SK-N-SH (cell line): ENCODE results near the gene PRL. TPM values are rescaled to one million over a fixed set of nuclear protein-coding genes. Genes with fewer than 3 reads are reported as not detected.

Source experiments
- CTCF ChIA-PET: fragments of 300-600, 350-600 bp; formaldehyde crosslinking; extraction: SDS; loops from one replicate; lab custom pipeline; 2021; lab: Yijun Ruan, JAX
- POLR2A ChIA-PET: fragments of 350-600 bp; sonication (Branson Sonifier 250); formaldehyde crosslinking; extraction: SDS; loops from one replicate; lab custom pipeline; 2020; ENCODE audit warnings: antibody characterized with exemption, inconsistent platforms; lab: Yijun Ruan, JAX
- DNase-seq: peaks from one replicate; pipeline ENCODE4 v3.0.0; 2012
- H2AFZ ChIP-seq: fragments of 200-600 bp; sonication (generic); 2 replicates; pipeline ENCODE4 v1.8.1; 2016; ENCODE audit warnings: antibody characterized with exemption, mild to moderate bottlenecking, low read depth
- H3F3A ChIP-seq: fragments of 200-600 bp; sonication (generic); replicated peaks from 2 replicates; pipeline ENCODE3; 2016; ENCODE audit warnings: antibody characterized with exemption, mild to moderate bottlenecking; ENCODE audit not compliant: insufficient read depth
- H3K27ac ChIP-seq, 2 experiments: fragments of 200-500 bp in 1 of 2; fragments of 200-600 bp in 1 of 2; sonication (Bioruptor generic) in 1 of 2; sonication (generic), shearing (Covaris generic) in 1 of 2; 2 replicates each; pipeline versions ENCODE4 v1.5.1 to v1.6.1; 2014 to 2016; ENCODE audit warnings: low read depth in 2 of 2, inconsistent platforms in 1 of 2, low read length in 1 of 2, mild to moderate bottlenecking in 1 of 2, mixed read lengths in 1 of 2
- H3K27me3 ChIP-seq: fragments of 200-600 bp; sonication (generic), shearing (Covaris generic); 2 replicates; pipeline ENCODE4 v1.6.1; 2016; ENCODE audit warnings: mixed run types; ENCODE audit not compliant: insufficient read depth
- H3K36me3 ChIP-seq, 2 experiments: fragments of 200-500 bp in 1 of 2; fragments of 200-600 bp in 1 of 2; sonication (Bioruptor generic) in 1 of 2; sonication (generic) in 1 of 2; replicated peaks in 1 of 2; 2 replicates each; pipeline versions ENCODE3 to v1.5.1; 2014 to 2016; ENCODE audit warnings: low read length in 1 of 2, mild to moderate bottlenecking in 1 of 2; ENCODE audit not compliant: insufficient read depth in 2 of 2, control insufficient read depth in 1 of 2
- H3K4me1 ChIP-seq, 2 experiments: fragments of 200-500 bp in 1 of 2; fragments of 200-600 bp in 1 of 2; sonication (Bioruptor generic) in 1 of 2; sonication (generic), shearing (Covaris generic) in 1 of 2; 2 replicates each; pipeline versions ENCODE4 v1.5.1 to v1.6.1; 2014 to 2016; ENCODE audit warnings: low read depth in 1 of 2, low read length in 1 of 2, mixed run types in 1 of 2; ENCODE audit not compliant: insufficient read depth in 2 of 2, control insufficient read depth in 1 of 2
- H3K4me2 ChIP-seq: fragments of 200-600 bp; sonication (generic), shearing (Covaris generic); 2 replicates; pipeline ENCODE4 v1.6.1; 2017; ENCODE audit warnings: mixed run types
- H3K4me3 ChIP-seq, 2 experiments: fragments of 200-500 bp in 1 of 2; fragments of 200-600 bp in 1 of 2; sonication (Bioruptor generic) in 1 of 2; sonication (generic), shearing (Covaris generic) in 1 of 2; 2 replicates each; pipeline versions ENCODE4 v1.5.1 to v1.8.1; 2014 to 2016; ENCODE audit warnings: low read depth in 2 of 2, inconsistent platforms in 1 of 2, low read length in 1 of 2, mild to moderate bottlenecking in 1 of 2, mixed read lengths in 1 of 2, moderate library complexity in 1 of 2
- H3K79me2 ChIP-seq: fragments of 200-600 bp; sonication (generic); 2 replicates; pipeline ENCODE4 v1.8.1; 2017; ENCODE audit warnings: mild to moderate bottlenecking; ENCODE audit not compliant: insufficient read depth
- H3K9ac ChIP-seq: fragments of 200-600 bp; sonication (generic); 2 replicates; pipeline ENCODE4 v1.6.1; 2017; ENCODE audit warnings: mixed run types
- H3K9me2 ChIP-seq: fragments of 200-600 bp; sonication (generic); 2 replicates; pipeline ENCODE4 v1.6.1; 2017; ENCODE audit warnings: mixed run types
- H3K9me3 ChIP-seq: fragments of 200-600 bp; sonication (generic); 2 replicates; pipeline ENCODE4 v1.6.1; 2017; ENCODE audit warnings: mixed run types, mild to moderate bottlenecking, moderate library complexity
- H4K20me1 ChIP-seq: fragments of 200-600 bp; sonication (generic); 2 replicates; pipeline ENCODE4 v1.6.1; 2017; ENCODE audit warnings: mild to moderate bottlenecking, mixed run types; ENCODE audit not compliant: insufficient read depth
- CHD2 ChIP-seq: fragments of 150-350 bp; IDR thresholded peaks from 2 replicates; pipeline ENCODE4 v1.6.1; 2018; ENCODE audit warnings: low read length; ENCODE audit not compliant: partially characterized antibody
- ELF1 ChIP-seq: IDR thresholded peaks from 2 replicates; pipeline ENCODE4 v1.4.0; 2012
- EP300 ChIP-seq, 2 experiments: IDR thresholded peaks; 2 replicates each; pipeline versions ENCODE4 v1.4.0 to v1.6.1; 2012; ENCODE audit warnings: borderline replicate concordance in 1 of 2, low read depth in 1 of 2, low read length in 1 of 2
- FOSL2 ChIP-seq: IDR thresholded peaks from 2 replicates; pipeline ENCODE4 v1.4.0; 2012; ENCODE audit warnings: low read depth, mild to moderate bottlenecking, moderate library complexity, borderline replicate concordance
- FOXJ3 ChIP-seq: sonication (generic); formaldehyde crosslinking; IDR thresholded peaks from 2 replicates; pipeline ENCODE4 v1.5.1; 2020; ENCODE audit warnings: mild to moderate bottlenecking, missing genetic modification reagents
- FOXM1 ChIP-seq: IDR thresholded peaks from 2 replicates; pipeline ENCODE4 v1.4.0; 2012; ENCODE audit warnings: low read depth, mild to moderate bottlenecking
- GABPA ChIP-seq: IDR thresholded peaks from 2 replicates; pipeline ENCODE4 v1.4.0; 2012; ENCODE audit warnings: low read depth, mild to moderate bottlenecking
- GATA2 ChIP-seq: sonication (generic); formaldehyde crosslinking; IDR thresholded peaks from 2 replicates; pipeline ENCODE4 v1.5.0; 2020; ENCODE audit warnings: mild to moderate bottlenecking, missing genetic modification reagents
- JUND ChIP-seq: IDR thresholded peaks from 2 replicates; pipeline ENCODE4 v1.4.0; 2012
- MAX ChIP-seq: IDR thresholded peaks from 2 replicates; pipeline ENCODE4 v1.4.0; 2012; ENCODE audit warnings: low read depth
- MEF2A ChIP-seq: IDR thresholded peaks from 2 replicates; pipeline ENCODE4 v1.4.0; 2012; ENCODE audit warnings: low read depth, borderline replicate concordance
- MXI1 ChIP-seq: IDR thresholded peaks from 2 replicates; pipeline ENCODE4 v1.6.1; 2012; ENCODE audit warnings: mild to moderate bottlenecking, low read depth, low read length, improper control_type of control experiment
- NRF1 ChIP-seq: IDR thresholded peaks from 2 replicates; pipeline ENCODE4 v1.6.1; 2012; ENCODE audit warnings: low read depth, mild to moderate bottlenecking, low read length
- PBX3 ChIP-seq: IDR thresholded peaks from 2 replicates; pipeline ENCODE4; 2012
- RAD21 ChIP-seq: IDR thresholded peaks from 2 replicates; pipeline ENCODE4 v1.6.1; 2012; ENCODE audit warnings: mild to moderate bottlenecking, low read length
- RCOR1 ChIP-seq: fragments of 150-350 bp; IDR thresholded peaks from 2 replicates; pipeline ENCODE4 v1.6.1; 2017; ENCODE audit warnings: antibody characterized with exemption, low read length
- REST ChIP-seq: IDR thresholded peaks from 2 replicates; pipeline ENCODE4 v1.6.1; 2012; ENCODE audit warnings: mild to moderate bottlenecking, low read depth, low read length, moderate library complexity
- RXRA ChIP-seq: IDR thresholded peaks from 2 replicates; pipeline ENCODE4 v1.4.0; 2012; ENCODE audit warnings: low read depth, mild to moderate bottlenecking, borderline replicate concordance
- SIN3A ChIP-seq: IDR thresholded peaks from 2 replicates; pipeline ENCODE4 v1.6.1; 2012; ENCODE audit warnings: low read depth, mild to moderate bottlenecking, low read length, moderate library complexity, borderline replicate concordance
- TCF12 ChIP-seq: IDR thresholded peaks from 2 replicates; pipeline ENCODE4 v1.4.0; 2012
- USF2 ChIP-seq: fragments of 150-350 bp; IDR thresholded peaks from 2 replicates; pipeline ENCODE4 v1.6.1; 2017; ENCODE audit warnings: antibody characterized with exemption, low read length, low read depth, borderline replicate concordance
- YY1 ChIP-seq: IDR thresholded peaks from 2 replicates; pipeline ENCODE4 v1.4.0; 2012; ENCODE audit warnings: low read depth, mild to moderate bottlenecking
- WGBS: methylation state at CpG from one replicate; pipeline ENCODE4 v1.1.6; 2017; ENCODE audit warnings: low lambda C conversion rate; 5-methylcytosine and 5-hydroxymethylcytosine counted together
- polyA plus RNA-seq, 3 experiments: library from polyadenylated mRNA; depleted of rRNA; stranded (reverse); fragments of >200 nt; gene quantifications; 2 replicates each; pipeline ENCODE4 v1.2.3, GENCODE V29; 2012

PRL gene
- polyA plus RNA-seq, 1 of the 3 experiments (the other 2 are of a cell fraction): not detected

GRCh38 chr6:22302838-22303237 lies 6.0 kb upstream of the PRL start:
- Histone ChIP-seq H3K4me2 (no peak overlapping the region), H3K4me3 (no peak overlapping the region), H3F3A (peaks cover 3% of the 10 kb centered on the region), H3K27ac (no peak overlapping the region), H3K9ac (no peak overlapping the region), H3K4me1 (no peaks in the 10 kb centered on the region; a peak in 1 of 4 replicates), H3K36me3 (no peaks in the 10 kb centered on the region)
- CTCF ChIA-PET: no interaction called here
- WGBS: 75% methylated on average over 1 of the region's 1 CpG
- DNase-seq: no peak
- TF ChIP-seq GABPA (no peak), RXRA (no peak), SIN3A (no peak), FOXM1 (no peak), MAX (no peak)
- TF ChIP-seq, all 33 proteins: peak for 0
- Histone ChIP-seq H3K27me3 (no peaks in the 10 kb centered on the region), H3K79me2 (no peaks in the 10 kb centered on the region), H2AFZ (no peak overlapping the region), H3K9me3 (no peaks in the 10 kb centered on the region), H3K9me2 (no peaks in the 10 kb centered on the region), H4K20me1 (no peaks in the 10 kb centered on the region)
- POLR2A ChIA-PET: no interaction called here

- H4K20me1 ChIP-seq: no peaks in the 10 kb centered on the region
- H3K4me3 ChIP-seq: no peak overlapping the region
- H3F3A ChIP-seq: peaks cover 3% of the 10 kb centered on the region
- ChIA-PET POLR2A (no interaction called here), CTCF (interaction anchor here (1.0 kb wide), 1 partner anchor 15 kb away, joined by 3 read pairs; no protein-coding TSS in a partner anchor)
- WGBS: 78% methylated on average over 4 of the region's 4 CpGs
- H3K79me2 ChIP-seq: no peaks in the 10 kb centered on the region
- H3K9me3 ChIP-seq: no peaks in the 10 kb centered on the region
- no peaks in the 10 kb centered on the region for H3K36me3 ChIP-seq
- DNase-seq: no peak
- no peak overlapping the region; a peak in 1 of 4 replicates for H3K27ac ChIP-seq
- no peak overlapping the region for H3K9ac ChIP-seq
- H3K27me3 ChIP-seq: no peaks in the 10 kb centered on the region
- no peak for TF ChIP-seq MAX
- no peak for TF ChIP-seq USF2
- no peak for TF ChIP-seq ELF1
- no peak for TF ChIP-seq RCOR1
- TF ChIP-seq GATA2: no peak
- TF ChIP-seq FOSL2: no peak
- no peak for TF ChIP-seq NRF1
- TF ChIP-seq REST: no peak
- TF ChIP-seq PBX3: no peak
- TF ChIP-seq EP300 (IDR thresholded peaks at IDR 0.05; ENCODE audit: borderline replicate concordance in 1 of 2, low read depth in 1 of 2, low read length in 1 of 2): no peak
- TF ChIP-seq MEF2A: no peak
- TF ChIP-seq FOXJ3 (CRISPR knock-in tag): no peak
- no peak for TF ChIP-seq RAD21
- no peak for TF ChIP-seq TCF12
- no peak for TF ChIP-seq SIN3A
- no peak for TF ChIP-seq YY1
- no peak for TF ChIP-seq JUND
- no peak for TF ChIP-seq CHD2
- no peak for TF ChIP-seq MXI1
- H3K4me1 ChIP-seq: peaks cover 0 to 8% of the 10 kb centered on the region in 2 experiments; a peak in 2 of 4 replicates
- H3K4me2 ChIP-seq: no peak overlapping the region
- H3K9me2 ChIP-seq: no peaks in the 10 kb centered on the region
- no peak overlapping the region for H2AFZ ChIP-seq
Observed at GRCh38 chr6:22300273-22300998, 3.6 kb upstream of the PRL start.
